NCI-H1105 treated with DMSO at 0.1 percent for 48 hours (cell line): ENCODE measurements around the gene TMEM132C.

Experiments
- DNase-seq: peaks from one replicate; lab custom pipeline; 2025; lab: John Stamatoyannopoulos, UW

The TMEM132C gene

GRCh38 chr12:128338386-128339125 is 71.6 kb downstream of the TMEM132C start:
- no peak for DNase-seq

- DNase-seq = peak; percentile 33
These were observed 72.2 kb downstream of the TMEM132C start for GRCh38 chr12:128339126-128339520.

GRCh38 chr12:128339631-128340030 is 72.7 kb downstream of the TMEM132C start:
- no peak for DNase-seq

GRCh38 chr12:128353301-128353700 is 86.3 kb downstream of the TMEM132C start:
- no peak for DNase-seq

- DNase-seq = no peak
These were observed 89.6 kb downstream of the TMEM132C start for GRCh38 chr12:128356547-128356946.

- DNase-seq = no peak
These were observed 94.5 kb downstream of the TMEM132C start for GRCh38 chr12:128361400-128361995.

GRCh38 chr12:128365032-128365431 is 98.1 kb downstream of the TMEM132C start:
- DNase-seq = no peak

GRCh38 chr12:128365651-128366231 is 98.8 kb downstream of the TMEM132C start:
- DNase-seq = no peak

GRCh38 chr12:128367961-128368360 is 101.0 kb downstream of the TMEM132C start:
- DNase-seq = no peak

- no peak for DNase-seq
These were observed 114.6 kb downstream of the TMEM132C start for GRCh38 chr12:128381541-128381940.

GRCh38 chr12:128381946-128382345 is 115.0 kb downstream of the TMEM132C start:
- no peak for DNase-seq

GRCh38 chr12:128382946-128383345 is 116.0 kb downstream of the TMEM132C start:
- no peak for DNase-seq

- no peak for DNase-seq
These were observed 116.5 kb downstream of the TMEM132C start for GRCh38 chr12:128383357-128383937.

GRCh38 chr12:128385736-128386135 is 118.8 kb downstream of the TMEM132C start:
- no peak for DNase-seq

- peak; percentile 24 for DNase-seq
These were observed 120.9 kb downstream of the TMEM132C start for GRCh38 chr12:128387811-128388422.

- no peak for DNase-seq
These were observed 121.6 kb downstream of the TMEM132C start for GRCh38 chr12:128388461-128389000.

- DNase-seq = no peak
These were observed 126.4 kb downstream of the TMEM132C start for GRCh38 chr12:128393346-128393745.

- DNase-seq = no peak
These were observed 127.2 kb downstream of the TMEM132C start for GRCh38 chr12:128394137-128394536.

- peak; percentile 58 for DNase-seq
These were observed 132.3 kb downstream of the TMEM132C start for GRCh38 chr12:128399253-128399652.

- no peak for DNase-seq
These were observed 135.7 kb downstream of the TMEM132C start for GRCh38 chr12:128402486-128403243.

GRCh38 chr12:128408669-128409068 is 141.7 kb downstream of the TMEM132C start:
- no peak for DNase-seq
